Activated effector memory CD4-positive, alpha-beta T cell treated with anti-CD3 and anti-CD28 coated beads, Interleukin-2, amount 50 U/mL, for 16 hours (primary cell): ENCODE measurements around the gene C11orf91.
"Not testable (repeated sequence)": the region's sequence is repeated elsewhere in the genome, so short reads cannot be mapped to it uniquely, and the experiment has no call there.

Source experiments
- DNase-seq: peaks from one replicate; pipeline ENCODE4 v3.0.0-alpha.2; 2020

C11orf91 gene

GRCh38 chr11:33668468-33668825, 32.2 kb downstream of the C11orf91 start:
- DNase-seq: no peak

- DNase-seq: no peak
Measured at GRCh38 chr11:33667819-33668467, 32.7 kb downstream of the C11orf91 start.

DNA sequence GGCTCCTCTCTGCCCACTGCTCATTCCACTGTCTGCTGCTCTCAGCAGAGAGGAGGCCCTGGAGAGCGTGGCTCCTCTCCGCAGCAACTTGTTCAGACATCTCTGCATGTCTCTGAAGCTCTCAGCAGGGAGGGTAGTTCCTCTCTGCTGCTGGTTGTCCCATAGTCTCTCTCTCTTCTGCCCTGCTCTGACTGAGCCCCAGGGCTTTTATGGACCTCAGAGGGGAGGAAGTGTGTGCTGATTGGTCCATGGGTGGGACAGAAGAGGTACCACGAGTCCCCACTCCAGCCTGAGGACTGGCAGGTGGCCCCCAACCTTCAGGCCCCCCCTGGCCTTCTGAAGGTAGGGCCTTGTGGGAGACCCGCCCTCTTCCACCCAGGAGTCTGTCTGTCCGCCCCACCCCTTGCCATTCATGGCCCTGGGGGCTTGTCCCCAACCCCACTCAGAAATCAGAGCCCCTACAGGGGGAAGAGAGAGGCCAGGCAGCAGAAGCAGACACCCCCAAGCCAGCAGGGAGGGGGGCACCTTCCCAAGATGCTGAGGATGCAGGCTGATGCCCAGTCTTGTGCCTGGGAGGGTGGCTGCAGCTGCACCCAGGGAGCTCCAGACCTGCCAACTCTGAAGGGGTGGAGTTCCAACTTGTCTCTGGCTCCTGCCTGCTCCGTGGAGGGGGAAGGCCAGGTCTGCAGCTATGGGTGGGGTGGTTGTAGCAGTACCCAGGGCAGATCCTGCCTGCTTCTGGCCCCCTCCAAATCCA, 35.1 kb downstream of the C11orf91 start:
- no peak for DNase-seq

GRCh38 chr11:33664827-33665226, 35.8 kb downstream of the C11orf91 start:
- no peak for DNase-seq

GRCh38 chr11:33664166-33664565, 36.5 kb downstream of the C11orf91 start:
- DNase-seq: no peak

GRCh38 chr11:33663121-33663520, 37.5 kb downstream of the C11orf91 start:
- no peak for DNase-seq

DNA sequence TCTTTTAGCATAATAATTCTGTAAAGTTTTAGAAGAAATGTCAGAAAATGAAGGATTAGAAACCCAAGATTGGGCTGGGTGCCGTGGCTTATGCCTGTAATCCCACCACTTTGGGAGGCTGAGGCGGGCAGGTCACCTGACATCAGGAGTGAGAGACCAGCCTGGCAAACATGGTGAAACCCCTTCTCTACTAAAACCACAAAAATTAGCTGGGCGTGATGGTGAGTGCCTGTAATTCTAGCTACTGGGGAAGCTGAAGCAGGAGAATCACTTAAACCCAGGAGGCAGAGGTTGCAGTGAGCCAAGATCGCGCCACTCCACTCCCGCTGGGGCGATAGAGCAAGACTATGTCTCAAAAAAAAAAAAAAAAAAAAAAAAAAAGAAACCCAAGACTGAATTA, 39.1 kb downstream of the C11orf91 start:
- DNase-seq: not testable (repeated sequence)

DNA sequence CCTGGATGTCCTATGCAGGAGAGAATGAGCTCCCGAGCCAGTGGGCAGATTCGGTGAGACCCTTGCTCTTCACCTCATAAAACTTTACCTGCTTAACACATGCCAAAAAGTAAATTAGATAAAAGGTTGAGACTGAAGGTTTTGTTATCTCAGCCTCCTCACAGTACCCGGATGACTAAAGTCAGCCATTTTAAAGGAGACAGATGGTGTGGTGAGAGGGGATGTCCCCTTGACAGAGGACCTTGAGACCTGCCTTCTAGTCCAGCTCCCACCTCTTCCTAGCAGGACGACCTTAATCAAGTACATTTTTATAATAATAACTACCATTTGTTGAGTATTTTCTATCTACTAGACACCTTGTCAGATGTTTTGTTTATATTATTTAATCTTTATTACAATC, 39.7 kb downstream of the C11orf91 start:
- DNase-seq: no peak

DNA sequence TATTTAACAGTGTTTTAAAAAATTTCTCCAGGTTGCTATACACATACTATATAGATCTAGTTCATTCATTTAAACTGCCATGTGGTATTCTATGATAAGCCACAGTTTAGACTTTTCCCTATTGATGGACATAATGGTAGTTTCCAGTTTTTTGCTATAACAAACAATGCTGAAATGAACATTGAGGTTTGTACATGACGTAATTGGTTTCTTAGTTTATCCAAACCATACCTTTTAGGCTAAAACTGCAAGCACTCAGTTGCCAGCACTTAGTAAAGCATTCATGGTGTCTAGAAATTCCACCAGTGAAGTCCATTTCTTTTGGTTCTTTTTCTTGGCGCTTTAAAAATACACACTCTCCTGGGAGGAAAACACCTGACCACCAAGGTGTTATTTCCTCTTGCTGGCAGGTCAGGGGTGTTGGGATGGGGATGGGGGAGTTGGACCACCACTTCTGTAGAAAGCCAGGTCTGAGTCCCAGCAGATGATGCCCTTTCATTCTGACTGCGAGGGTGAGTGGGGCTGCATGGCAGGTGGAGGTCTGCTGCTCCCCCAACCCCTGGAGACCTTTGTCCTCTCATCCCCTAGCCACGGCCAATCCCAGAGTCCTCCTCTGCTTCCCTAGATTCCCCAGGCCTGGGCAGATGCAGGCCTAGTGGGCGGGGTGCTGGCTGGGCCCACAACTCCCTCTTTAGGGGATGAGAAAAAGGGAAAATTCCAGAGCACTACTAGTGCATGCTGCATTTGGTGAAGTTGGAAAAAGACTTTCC, 41.1 kb downstream of the C11orf91 start:
- no peak for DNase-seq

- no peak for DNase-seq
Measured at GRCh38 chr11:33658195-33658900, 42.3 kb downstream of the C11orf91 start.

- no peak for DNase-seq
Measured at GRCh38 chr11:33657757-33658156, 42.9 kb downstream of the C11orf91 start.

- DNase-seq: no peak
Measured at GRCh38 chr11:33656768-33657167, 43.9 kb downstream of the C11orf91 start.

GRCh38 chr11:33655842-33656600, 44.6 kb downstream of the C11orf91 start:
- DNase-seq: no peak

DNA sequence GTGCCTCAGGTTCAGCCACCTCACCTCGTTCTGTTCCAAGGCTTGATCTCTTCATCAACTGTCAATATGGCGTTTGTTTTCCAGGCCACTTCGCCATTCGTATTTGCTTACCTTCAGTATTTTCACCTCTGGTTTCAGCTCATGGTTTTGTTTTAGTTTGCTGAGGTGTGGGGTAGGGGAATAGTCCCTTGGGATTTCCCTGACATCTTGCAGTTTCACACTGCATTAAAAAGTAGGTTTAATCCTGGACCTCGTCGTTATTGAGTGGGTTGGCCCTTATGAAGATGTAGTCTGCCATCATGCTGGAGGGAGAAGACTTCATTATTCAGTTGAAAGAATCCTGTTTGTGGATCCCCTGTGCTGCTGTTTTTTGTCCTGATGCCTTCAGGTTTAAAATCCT, 46.0 kb downstream of the C11orf91 start:
- no peak for DNase-seq

DNA sequence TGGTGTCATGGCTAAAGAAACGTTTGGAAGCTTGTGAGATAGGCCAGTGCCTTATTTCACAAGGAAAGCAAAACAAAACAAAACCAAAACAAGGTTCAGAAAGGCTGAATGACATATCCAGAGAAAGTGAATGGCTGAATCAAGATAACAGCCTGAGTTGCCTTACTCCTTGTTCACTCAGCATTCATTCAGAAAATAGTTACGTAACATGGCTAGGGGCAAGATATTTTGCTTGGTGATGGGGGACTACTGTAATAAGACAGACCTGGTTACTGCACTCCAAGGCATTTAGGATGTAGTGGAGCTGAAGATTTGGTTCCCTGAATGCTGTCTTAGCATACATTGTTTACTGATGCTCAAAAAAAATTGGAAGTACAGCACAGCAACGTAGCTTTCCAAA, 47.7 kb downstream of the C11orf91 start:
- no peak for DNase-seq

- no peak for DNase-seq
Measured at GRCh38 chr11:33652431-33652830, 48.2 kb downstream of the C11orf91 start.

DNA sequence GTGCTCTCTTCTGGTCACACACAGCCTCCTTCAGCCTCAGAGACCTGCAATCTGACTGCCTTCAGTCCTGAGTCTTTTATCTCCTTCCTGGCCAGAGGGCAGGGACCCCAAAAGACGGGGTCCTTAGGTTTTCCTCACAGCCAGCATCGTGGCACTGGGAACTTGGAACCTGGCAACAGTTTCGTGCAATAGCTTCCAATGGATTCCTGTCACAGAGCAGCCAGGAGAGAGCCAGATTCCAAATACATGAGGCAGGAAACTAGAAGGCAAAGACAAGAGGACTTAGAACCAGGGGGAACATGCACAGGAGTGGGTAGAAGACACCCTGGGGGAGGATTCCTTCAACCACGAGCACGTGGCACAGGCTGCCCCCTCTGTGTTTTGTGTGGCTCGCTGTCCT, 48.6 kb downstream of the C11orf91 start:
- DNase-seq: no peak

- no peak for DNase-seq
Measured at GRCh38 chr11:33651555-33651954, 49.1 kb downstream of the C11orf91 start.

DNA sequence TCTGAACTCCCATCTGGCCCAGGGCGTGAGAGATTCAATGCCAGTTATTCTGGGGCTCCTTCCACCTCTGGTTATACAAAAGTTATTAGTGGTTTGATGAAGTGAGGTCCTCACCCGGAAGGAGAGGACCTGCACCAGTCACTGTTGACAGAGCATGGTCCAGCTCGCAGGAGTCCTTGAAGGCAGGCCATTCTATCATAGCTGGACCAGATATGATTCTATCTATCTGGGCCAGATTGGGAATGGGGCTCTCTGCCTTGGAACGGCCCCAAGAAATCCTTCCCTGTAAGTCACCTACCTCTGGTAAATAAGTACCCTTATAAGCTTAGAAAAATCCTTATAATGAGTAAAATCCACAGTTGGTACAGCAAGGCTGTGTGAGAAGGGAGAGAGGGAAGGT, 50.7 kb downstream of the C11orf91 start:
- no peak for DNase-seq
